Measurements from ENCODE around the gene RRBP1.

The RRBP1 gene, protein sequence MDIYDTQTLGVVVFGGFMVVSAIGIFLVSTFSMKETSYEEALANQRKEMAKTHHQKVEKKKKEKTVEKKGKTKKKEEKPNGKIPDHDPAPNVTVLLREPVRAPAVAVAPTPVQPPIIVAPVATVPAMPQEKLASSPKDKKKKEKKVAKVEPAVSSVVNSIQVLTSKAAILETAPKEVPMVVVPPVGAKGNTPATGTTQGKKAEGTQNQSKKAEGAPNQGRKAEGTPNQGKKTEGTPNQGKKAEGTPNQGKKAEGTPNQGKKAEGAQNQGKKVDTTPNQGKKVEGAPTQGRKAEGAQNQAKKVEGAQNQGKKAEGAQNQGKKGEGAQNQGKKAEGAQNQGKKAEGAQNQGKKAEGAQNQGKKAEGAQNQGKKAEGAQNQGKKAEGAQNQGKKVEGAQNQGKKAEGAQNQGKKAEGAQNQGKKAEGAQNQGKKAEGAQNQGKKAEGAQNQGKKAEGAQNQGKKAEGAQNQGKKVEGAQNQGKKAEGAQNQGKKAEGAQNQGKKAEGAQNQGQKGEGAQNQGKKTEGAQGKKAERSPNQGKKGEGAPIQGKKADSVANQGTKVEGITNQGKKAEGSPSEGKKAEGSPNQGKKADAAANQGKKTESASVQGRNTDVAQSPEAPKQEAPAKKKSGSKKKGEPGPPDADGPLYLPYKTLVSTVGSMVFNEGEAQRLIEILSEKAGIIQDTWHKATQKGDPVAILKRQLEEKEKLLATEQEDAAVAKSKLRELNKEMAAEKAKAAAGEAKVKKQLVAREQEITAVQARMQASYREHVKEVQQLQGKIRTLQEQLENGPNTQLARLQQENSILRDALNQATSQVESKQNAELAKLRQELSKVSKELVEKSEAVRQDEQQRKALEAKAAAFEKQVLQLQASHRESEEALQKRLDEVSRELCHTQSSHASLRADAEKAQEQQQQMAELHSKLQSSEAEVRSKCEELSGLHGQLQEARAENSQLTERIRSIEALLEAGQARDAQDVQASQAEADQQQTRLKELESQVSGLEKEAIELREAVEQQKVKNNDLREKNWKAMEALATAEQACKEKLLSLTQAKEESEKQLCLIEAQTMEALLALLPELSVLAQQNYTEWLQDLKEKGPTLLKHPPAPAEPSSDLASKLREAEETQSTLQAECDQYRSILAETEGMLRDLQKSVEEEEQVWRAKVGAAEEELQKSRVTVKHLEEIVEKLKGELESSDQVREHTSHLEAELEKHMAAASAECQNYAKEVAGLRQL (N-terminal part only)

DNA sequence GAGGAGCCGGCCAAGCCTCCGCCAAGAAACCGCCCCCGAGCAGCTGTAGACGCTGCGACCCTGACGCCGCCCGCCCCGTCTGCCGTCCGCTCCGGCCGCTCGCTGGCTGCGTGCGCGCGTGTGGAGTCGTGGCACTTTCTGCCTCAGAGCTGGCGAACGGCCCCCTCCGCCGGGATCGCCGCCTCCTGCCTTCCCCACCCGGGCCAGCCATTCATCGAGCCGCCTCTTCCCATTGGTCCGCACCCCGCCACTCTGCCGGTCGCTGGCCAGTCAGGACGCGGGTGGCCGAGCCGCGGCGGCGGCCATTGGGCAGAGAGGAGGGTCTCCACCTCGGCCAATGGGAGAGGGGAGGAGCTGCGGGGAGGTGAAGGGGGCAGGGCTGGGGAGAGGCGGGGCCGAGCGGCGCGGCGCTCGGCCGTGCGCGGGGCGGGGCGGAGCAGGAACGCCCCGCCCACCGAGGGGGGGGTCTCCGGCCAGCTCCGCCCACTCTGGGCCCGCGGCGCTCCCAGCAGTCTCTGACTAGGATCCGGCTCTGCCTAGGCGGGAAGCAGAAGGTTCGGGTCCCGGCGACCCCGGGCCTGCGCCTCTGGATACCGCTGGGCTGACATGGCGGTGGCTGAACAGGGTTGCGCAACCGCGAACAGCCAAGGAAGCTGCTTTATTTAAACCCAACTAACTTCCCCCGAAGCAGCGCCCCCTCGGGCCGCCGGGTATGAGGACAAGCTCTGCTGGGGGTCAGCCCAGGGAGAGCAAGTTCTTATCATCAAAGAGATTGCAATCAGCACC, at the start of gene RRBP1:
Gene RRBP1, minus strand, starts transcription at position 140 of the 786 bp plus-strand sequence. CDS start 21,735 bp downstream, outside the sequence.
- Histone ChIP-seq H3K27me3 (replicated peaks; ENCODE audit: insufficient read depth, low read length) (no peaks in the 10 kb centered on the region), H3K4me3 (ENCODE audit: low read length) (peak within 1 kb of the TSS; percentile 82), H3K9ac (ENCODE audit: low read length) (peak within 1 kb of the TSS; percentile 80), H3K9me2 (replicated peaks; ENCODE audit: insufficient read depth, low read length) (no peaks in the 10 kb centered on the region), H3K4me2 (ENCODE audit: low read depth, low read length) (peak within 1 kb of the TSS; percentile 82), H3K79me2 (ENCODE audit: low read length) (peaks cover 39% of the 10 kb centered on the region), H4K20me1 (ENCODE audit: insufficient read depth, low read length) (peaks cover 35% of the 10 kb centered on the region), H3K36me3 (replicated peaks; ENCODE audit: insufficient read depth, low read length) (peaks cover 12% of the 10 kb centered on the region), H3K4me1 (ENCODE audit: low read length) (peaks cover 25% of the 10 kb centered on the region), H3F3A (ENCODE audit: insufficient read depth, low read length) (peaks cover 5% of the 10 kb centered on the region; the same call in 1 of the 2 replicates), H3K9me3 (replicated peaks; ENCODE audit: insufficient read depth, low read length) (no peaks in the 10 kb centered on the region), H3K27ac (ENCODE audit: low read length) (peak within 1 kb of the TSS; percentile 75; the same call in 1 of the 2 replicates), H2AFZ (ENCODE audit: low read length) (peak within 1 kb of the TSS; percentile 90)
- no peak for TF ChIP-seq EZH2phosphoT487 (IDR thresholded peaks at IDR 0.05; ENCODE audit: low read length)
- TF ChIP-seq, protein P1, sequence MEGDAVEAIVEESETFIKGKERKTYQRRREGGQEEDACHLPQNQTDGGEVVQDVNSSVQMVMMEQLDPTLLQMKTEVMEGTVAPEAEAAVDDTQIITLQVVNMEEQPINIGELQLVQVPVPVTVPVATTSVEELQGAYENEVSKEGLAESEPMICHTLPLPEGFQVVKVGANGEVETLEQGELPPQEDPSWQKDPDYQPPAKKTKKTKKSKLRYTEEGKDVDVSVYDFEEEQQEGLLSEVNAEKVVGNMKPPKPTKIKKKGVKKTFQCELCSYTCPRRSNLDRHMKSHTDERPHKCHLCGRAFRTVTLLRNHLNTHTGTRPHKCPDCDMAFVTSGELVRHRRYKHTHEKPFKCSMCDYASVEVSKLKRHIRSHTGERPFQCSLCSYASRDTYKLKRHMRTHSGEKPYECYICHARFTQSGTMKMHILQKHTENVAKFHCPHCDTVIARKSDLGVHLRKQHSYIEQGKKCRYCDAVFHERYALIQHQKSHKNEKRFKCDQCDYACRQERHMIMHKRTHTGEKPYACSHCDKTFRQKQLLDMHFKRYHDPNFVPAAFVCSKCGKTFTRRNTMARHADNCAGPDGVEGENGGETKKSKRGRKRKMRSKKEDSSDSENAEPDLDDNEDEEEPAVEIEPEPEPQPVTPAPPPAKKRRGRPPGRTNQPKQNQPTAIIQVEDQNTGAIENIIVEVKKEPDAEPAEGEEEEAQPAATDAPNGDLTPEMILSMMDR (IDR thresholded peaks at IDR 0.05; ENCODE audit: low read length), result peak; percentile 93
- DNase-seq, result peak; percentile 96

DNA sequence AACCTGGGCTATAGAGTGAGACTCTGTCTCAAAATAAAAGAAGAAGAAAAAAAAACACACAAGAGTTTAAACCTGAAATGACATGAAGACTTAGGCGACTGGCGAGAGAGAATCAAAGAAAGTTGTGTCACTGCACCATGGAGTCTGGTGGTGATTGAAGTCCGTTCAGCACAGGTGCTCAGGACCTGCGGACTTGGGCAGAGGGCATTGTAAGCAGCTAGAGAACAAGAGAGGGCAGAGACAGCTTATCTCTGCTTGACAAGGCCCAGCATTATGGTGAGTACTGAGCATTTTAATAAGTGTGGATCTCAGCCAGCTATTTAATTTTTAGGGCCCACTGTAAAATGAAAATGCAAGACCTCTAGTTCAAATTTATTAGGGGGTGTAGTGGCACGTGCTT, 49.2 kb upstream of the RRBP1 start:
- H3K27ac ChIP-seq (ENCODE audit: low read length), result no peak overlapping the region
- H3K4me3 ChIP-seq (ENCODE audit: low read length), result no peak overlapping the region
- H3K4me1 ChIP-seq (ENCODE audit: low read length), result no peaks in the 10 kb centered on the region
- no peaks in the 10 kb centered on the region for H3K9me2 ChIP-seq (replicated peaks; ENCODE audit: insufficient read depth, low read length)
- no peak overlapping the region for H3K9ac ChIP-seq (ENCODE audit: low read length)
- H3K4me2 ChIP-seq (ENCODE audit: low read depth, low read length), result no peak overlapping the region
- H3K9me3 ChIP-seq (replicated peaks; ENCODE audit: insufficient read depth, low read length), result no peaks in the 10 kb centered on the region
- no peaks in the 10 kb centered on the region for H3F3A ChIP-seq (ENCODE audit: insufficient read depth, low read length)
- H3K79me2 ChIP-seq (ENCODE audit: low read length), result no peaks in the 10 kb centered on the region
- TF ChIP-seq, protein P1 (IDR thresholded peaks at IDR 0.05; ENCODE audit: low read length), result no peak
- no peak for TF ChIP-seq EZH2 (optimal IDR thresholded peaks at IDR 0.05; ENCODE audit: low read depth, low read length)
- TF ChIP-seq EZH2phosphoT487 (IDR thresholded peaks at IDR 0.05; ENCODE audit: low read length), result no peak
- H3K36me3 ChIP-seq (replicated peaks; ENCODE audit: insufficient read depth, low read length), result no peaks in the 10 kb centered on the region
- no peaks in the 10 kb centered on the region for H4K20me1 ChIP-seq (ENCODE audit: insufficient read depth, low read length)
- no peak overlapping the region for H2AFZ ChIP-seq (ENCODE audit: low read length)
- no peak for DNase-seq
- no peaks in the 10 kb centered on the region for H3K27me3 ChIP-seq (replicated peaks; ENCODE audit: insufficient read depth, low read length)

DNA sequence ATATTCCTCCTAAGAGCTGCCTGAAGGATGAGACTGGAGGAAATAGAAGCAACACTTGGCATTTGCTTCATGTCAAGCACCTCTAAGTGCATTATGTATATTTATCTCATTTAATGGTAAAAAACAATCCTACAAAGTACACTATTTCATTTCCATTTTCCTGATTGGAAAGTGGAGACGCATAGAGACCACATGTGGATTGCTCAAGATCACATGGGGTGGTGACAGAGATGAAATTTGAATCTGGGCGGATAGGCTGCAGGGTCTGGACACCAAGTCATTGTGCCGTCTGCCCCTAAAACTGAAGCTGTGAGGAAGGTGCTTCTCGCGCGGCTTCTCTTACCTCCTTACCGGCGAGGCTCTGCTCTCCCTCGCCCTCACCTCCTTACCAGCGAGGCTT, 48.0 kb upstream of the RRBP1 start:
- Histone ChIP-seq H3K4me2 (ENCODE audit: low read depth, low read length) (no peak overlapping the region), H3K27me3 (replicated peaks; ENCODE audit: insufficient read depth, low read length) (no peaks in the 10 kb centered on the region), H4K20me1 (ENCODE audit: insufficient read depth, low read length) (no peaks in the 10 kb centered on the region), H3K36me3 (replicated peaks; ENCODE audit: insufficient read depth, low read length) (no peaks in the 10 kb centered on the region), H3F3A (ENCODE audit: insufficient read depth, low read length) (no peaks in the 10 kb centered on the region), H2AFZ (ENCODE audit: low read length) (no peak overlapping the region), H3K9me2 (replicated peaks; ENCODE audit: insufficient read depth, low read length) (no peaks in the 10 kb centered on the region), H3K27ac (ENCODE audit: low read length) (no peak overlapping the region), H3K9ac (ENCODE audit: low read length) (no peak overlapping the region), H3K79me2 (ENCODE audit: low read length) (no peaks in the 10 kb centered on the region), H3K4me3 (ENCODE audit: low read length) (no peak overlapping the region), H3K9me3 (replicated peaks; ENCODE audit: insufficient read depth, low read length) (no peaks in the 10 kb centered on the region), H3K4me1 (ENCODE audit: low read length) (no peaks in the 10 kb centered on the region)
- TF ChIP-seq EZH2phosphoT487 (IDR thresholded peaks at IDR 0.05; ENCODE audit: low read length) (no peak), EZH2 (optimal IDR thresholded peaks at IDR 0.05; ENCODE audit: low read depth, low read length) (no peak)
- TF ChIP-seq, protein P1 (IDR thresholded peaks at IDR 0.05; ENCODE audit: low read length), result no peak
- no peak for DNase-seq
